ENCODE measurements around the gene CACNA1H.
"Not testable (repeated sequence)": the region's sequence is repeated elsewhere in the genome, so short reads cannot be mapped to it uniquely, and the experiment has no call there.

Gene CACNA1H

GRCh38 chr16:1195393-1195666 is 42.4 kb downstream of the CACNA1H start:
- no peak for TF ChIP-seq CTCF (IDR thresholded peaks at IDR 0.05; ENCODE audit: low read depth, low read length)
- DNase-seq (ENCODE audit: extremely low read depth, low read depth): no peak

GRCh38 chr16:1196494-1196893 is 43.6 kb downstream of the CACNA1H start:
- no peak for DNase-seq (ENCODE audit: extremely low read depth, low read depth)
- no peak for TF ChIP-seq CTCF (IDR thresholded peaks at IDR 0.05; ENCODE audit: low read depth, low read length)

- TF ChIP-seq CTCF (IDR thresholded peaks at IDR 0.05; ENCODE audit: low read depth, low read length): no peak
- no peak for DNase-seq (ENCODE audit: extremely low read depth, low read depth)
Measured at GRCh38 chr16:1197237-1197866, 44.4 kb downstream of the CACNA1H start.

GRCh38 chr16:1198194-1198593 is 45.3 kb downstream of the CACNA1H start:
- TF ChIP-seq CTCF (IDR thresholded peaks at IDR 0.05; ENCODE audit: low read depth, low read length): no peak
- DNase-seq (ENCODE audit: extremely low read depth, low read depth): no peak

- DNase-seq (ENCODE audit: extremely low read depth, low read depth): not testable (repeated sequence)
Measured at GRCh38 chr16:1198671-1199346, 45.9 kb downstream of the CACNA1H start.

- no peak for TF ChIP-seq CTCF (IDR thresholded peaks at IDR 0.05; ENCODE audit: low read depth, low read length)
- DNase-seq (ENCODE audit: extremely low read depth, low read depth): no peak
Measured at GRCh38 chr16:1199347-1200013, 46.6 kb downstream of the CACNA1H start.

GRCh38 chr16:1200014-1200627 is 47.2 kb downstream of the CACNA1H start:
- DNase-seq (ENCODE audit: extremely low read depth, low read depth): no peak

More at GRCh38 chr16:1200014-1200627, 47.2 kb downstream of the CACNA1H start:
- no peak for TF ChIP-seq CTCF (IDR thresholded peaks at IDR 0.05; ENCODE audit: low read depth, low read length)
